Measurements from ENCODE around the gene KIF21B. TPM values are rescaled to one million over a fixed set of nuclear protein-coding genes. Genes with fewer than 3 reads are reported as not detected.
A peak's percentile ranks its signal among the peaks of the same experiment; 100 is the strongest.

The KIF21B gene
- total RNA-seq, 1 donor from 2014 or later: 2.6 TPM

DNA sequence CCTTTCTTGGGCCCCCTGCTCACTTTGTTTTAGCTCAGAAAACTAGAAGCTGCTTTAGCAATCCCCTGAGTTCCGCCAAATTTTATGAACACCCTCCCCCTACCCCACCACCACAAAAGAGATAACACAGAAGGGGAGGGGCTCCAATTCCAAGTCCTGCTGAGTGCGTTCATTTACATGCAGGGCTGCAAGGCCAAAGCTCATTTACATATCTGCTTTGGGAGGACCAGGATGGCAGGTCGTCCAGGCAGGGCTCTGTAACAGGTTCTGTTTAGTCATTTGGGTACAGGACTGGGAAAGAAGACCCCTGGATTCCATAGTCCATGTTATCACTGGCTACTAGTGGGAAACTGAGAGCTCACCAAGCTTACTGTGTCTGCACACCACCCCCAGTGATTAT is 35.9 kb upstream of the KIF21B start:
- peaks cover 43% of the 10 kb centered on the region for H3K4me1 Mint-ChIP-seq (ENCODE audit: low read depth)

DNA sequence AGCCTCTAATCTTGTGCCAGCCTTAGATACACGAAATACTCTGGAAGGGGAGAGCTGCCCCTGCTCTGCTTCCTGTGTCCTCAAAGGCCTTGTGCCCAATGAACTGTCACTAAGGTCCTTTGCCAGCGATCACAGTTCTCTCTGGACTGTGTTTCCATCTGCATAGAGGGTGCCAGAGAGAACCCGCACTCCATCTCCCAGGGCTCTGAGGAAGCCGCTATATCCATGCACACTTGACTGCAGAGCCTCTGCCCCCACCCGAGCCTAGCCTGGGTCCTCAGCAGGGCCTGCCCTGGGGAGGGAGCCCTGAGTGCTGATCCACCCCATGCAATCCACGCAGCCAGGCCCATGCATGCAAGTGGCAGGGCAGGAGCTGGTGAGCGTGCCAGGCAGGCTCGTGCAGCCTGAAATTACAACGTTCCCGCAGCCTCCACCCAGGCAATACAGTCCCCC is 30.6 kb upstream of the KIF21B start:
- Mint-ChIP-seq H3K27me3 (ENCODE audit: low read depth) (peaks cover 9% of the 10 kb centered on the region), H3K36me3 (ENCODE audit: low read depth) (no peaks in the 10 kb centered on the region), H3K4me3 (ENCODE audit: unreplicated experiment) (no peak overlapping the region), H3K27ac (ENCODE audit: unreplicated experiment) (peak overlapping the region; percentile 4), H3K9me3 (ENCODE audit: low read depth) (no peaks in the 10 kb centered on the region), H3K4me1 (ENCODE audit: low read depth) (peaks cover 53% of the 10 kb centered on the region)
- no peak for DNase-seq (ENCODE audit: low spot score)
- TF ChIP-seq, protein P1, sequence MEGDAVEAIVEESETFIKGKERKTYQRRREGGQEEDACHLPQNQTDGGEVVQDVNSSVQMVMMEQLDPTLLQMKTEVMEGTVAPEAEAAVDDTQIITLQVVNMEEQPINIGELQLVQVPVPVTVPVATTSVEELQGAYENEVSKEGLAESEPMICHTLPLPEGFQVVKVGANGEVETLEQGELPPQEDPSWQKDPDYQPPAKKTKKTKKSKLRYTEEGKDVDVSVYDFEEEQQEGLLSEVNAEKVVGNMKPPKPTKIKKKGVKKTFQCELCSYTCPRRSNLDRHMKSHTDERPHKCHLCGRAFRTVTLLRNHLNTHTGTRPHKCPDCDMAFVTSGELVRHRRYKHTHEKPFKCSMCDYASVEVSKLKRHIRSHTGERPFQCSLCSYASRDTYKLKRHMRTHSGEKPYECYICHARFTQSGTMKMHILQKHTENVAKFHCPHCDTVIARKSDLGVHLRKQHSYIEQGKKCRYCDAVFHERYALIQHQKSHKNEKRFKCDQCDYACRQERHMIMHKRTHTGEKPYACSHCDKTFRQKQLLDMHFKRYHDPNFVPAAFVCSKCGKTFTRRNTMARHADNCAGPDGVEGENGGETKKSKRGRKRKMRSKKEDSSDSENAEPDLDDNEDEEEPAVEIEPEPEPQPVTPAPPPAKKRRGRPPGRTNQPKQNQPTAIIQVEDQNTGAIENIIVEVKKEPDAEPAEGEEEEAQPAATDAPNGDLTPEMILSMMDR (IDR thresholded peaks at IDR 0.05): no peak

More for the DNA sequence above, 35.9 kb upstream of the KIF21B start:
- Mint-ChIP-seq H3K27ac (ENCODE audit: unreplicated experiment) (no peak overlapping the region), H3K27me3 (ENCODE audit: low read depth) (peaks cover 9% of the 10 kb centered on the region), H3K4me3 (ENCODE audit: unreplicated experiment) (no peak overlapping the region), H3K9me3 (ENCODE audit: low read depth) (no peaks in the 10 kb centered on the region), H3K36me3 (ENCODE audit: low read depth) (no peaks in the 10 kb centered on the region)
- TF ChIP-seq, protein P1 (IDR thresholded peaks at IDR 0.05): no peak
- DNase-seq (ENCODE audit: low spot score): no peak

DNA sequence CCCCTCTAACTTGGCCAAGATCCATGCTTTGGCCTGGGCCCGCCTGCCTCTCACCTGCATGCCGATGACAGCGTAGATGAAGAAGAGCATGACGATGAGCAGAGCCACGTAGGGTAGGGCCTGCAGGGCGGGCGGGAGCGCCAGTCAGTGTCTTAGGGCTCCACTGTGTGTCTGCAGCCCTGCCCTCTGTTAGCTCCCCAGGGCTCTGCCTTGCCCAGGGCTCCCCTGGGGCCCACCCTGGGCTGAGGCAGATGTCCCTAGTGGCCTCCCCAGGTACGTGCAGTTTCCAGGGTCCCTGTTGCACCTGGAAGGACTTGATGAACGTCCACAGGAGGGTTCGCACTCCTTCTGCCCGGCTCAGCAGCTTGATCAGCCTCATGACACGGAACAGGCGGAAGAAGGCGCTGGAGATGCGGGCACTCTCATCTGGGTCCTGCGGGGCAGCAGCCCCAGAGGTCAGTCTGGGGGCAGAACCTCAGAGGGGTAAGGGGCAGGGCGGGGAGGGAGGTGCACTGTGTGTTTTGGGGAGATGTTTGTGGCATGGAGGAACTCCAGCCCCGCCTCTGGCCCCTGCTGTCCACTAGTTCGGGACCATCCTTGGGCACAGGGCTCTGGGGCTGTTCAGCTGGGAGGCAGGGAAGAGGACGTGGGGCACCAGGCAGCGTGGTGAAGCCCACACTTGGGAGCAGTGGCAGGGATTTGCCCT is 29.8 kb upstream of the KIF21B start:
- DNase-seq (ENCODE audit: low spot score): no peak
- TF ChIP-seq, protein P1 (IDR thresholded peaks at IDR 0.05): no peak

DNA sequence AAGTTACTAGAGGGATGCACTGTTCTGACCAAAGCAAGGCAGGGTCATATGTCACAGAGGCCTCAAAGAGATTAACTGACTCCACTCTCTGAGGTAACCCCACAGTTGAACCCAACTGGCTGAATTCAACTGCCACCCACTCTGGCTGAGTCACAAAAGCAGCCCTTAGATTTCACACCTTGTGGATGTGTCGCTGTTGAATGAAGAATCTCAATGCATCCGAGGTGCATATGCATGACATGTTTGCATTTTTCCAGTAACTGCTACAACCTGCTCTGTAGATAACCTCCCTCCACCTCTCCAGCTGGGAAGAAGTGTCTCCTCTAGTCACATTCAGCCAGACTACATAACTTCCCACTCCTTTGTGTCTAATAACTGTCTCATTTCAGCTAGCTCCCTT is 27.9 kb upstream of the KIF21B start:
- H3K4me1 Mint-ChIP-seq (ENCODE audit: low read depth): peaks cover 43% of the 10 kb centered on the region
- peaks cover 12% of the 10 kb centered on the region for H3K27me3 Mint-ChIP-seq (ENCODE audit: low read depth)
- no peak overlapping the region for H3K4me3 Mint-ChIP-seq (ENCODE audit: unreplicated experiment)
- TF ChIP-seq, protein P1 (IDR thresholded peaks at IDR 0.05): no peak
- H3K27ac Mint-ChIP-seq (ENCODE audit: unreplicated experiment): no peak overlapping the region
- no peaks in the 10 kb centered on the region for H3K36me3 Mint-ChIP-seq (ENCODE audit: low read depth)
- DNase-seq (ENCODE audit: low spot score): no peak
- H3K9me3 Mint-ChIP-seq (ENCODE audit: low read depth): no peaks in the 10 kb centered on the region

More for the DNA sequence above, 29.8 kb upstream of the KIF21B start:
- H3K36me3 Mint-ChIP-seq (ENCODE audit: low read depth): no peaks in the 10 kb centered on the region
- H3K9me3 Mint-ChIP-seq (ENCODE audit: low read depth): no peaks in the 10 kb centered on the region
- peaks cover 12% of the 10 kb centered on the region for H3K27me3 Mint-ChIP-seq (ENCODE audit: low read depth)
- no peak overlapping the region for H3K4me3 Mint-ChIP-seq (ENCODE audit: unreplicated experiment)
- no peak overlapping the region for H3K27ac Mint-ChIP-seq (ENCODE audit: unreplicated experiment)
- H3K4me1 Mint-ChIP-seq (ENCODE audit: low read depth): peaks cover 53% of the 10 kb centered on the region

DNA sequence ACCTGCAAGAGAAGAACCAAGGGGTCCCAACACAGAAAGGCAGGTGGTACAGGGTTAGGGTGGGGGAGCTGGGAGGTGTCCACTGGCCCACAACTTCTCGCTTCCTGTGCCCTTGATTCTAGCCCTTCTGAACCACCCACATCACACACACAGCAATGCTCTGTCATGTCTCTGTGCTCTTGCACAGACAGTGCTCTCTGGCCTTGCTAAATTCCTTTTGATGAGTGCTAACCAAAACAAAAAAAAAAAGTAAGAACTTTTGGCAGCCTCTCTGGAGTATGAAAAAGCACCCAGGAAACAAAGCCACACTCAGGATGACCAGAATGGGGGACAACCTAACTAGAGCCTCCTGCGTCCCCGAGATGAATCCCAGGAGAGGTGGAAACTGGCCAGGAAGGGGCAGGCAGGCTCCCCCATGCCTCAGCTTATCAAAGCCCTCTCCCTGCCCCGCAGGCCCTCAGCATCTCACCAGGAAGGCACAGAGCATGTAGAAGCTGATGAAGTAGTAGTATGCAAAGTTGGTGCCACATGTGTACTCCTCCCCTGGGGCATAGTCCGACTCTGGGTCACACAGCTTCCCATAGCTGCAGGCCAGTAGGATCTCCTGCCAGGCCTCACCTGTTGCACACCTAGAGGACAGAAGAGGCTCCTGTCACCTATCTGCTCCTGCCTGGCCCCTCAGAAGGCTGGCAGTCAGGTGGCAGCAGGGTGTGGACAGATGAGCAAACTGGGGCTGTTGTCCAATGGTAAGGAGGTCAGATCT is 27.2 kb upstream of the KIF21B start:
- no peaks in the 10 kb centered on the region for H3K9me3 Mint-ChIP-seq (ENCODE audit: low read depth)
- H3K27ac Mint-ChIP-seq (ENCODE audit: unreplicated experiment): no peak overlapping the region
- no peak for DNase-seq (ENCODE audit: low spot score)
- H3K4me1 Mint-ChIP-seq (ENCODE audit: low read depth): peaks cover 36% of the 10 kb centered on the region
- H3K4me3 Mint-ChIP-seq (ENCODE audit: unreplicated experiment): no peak overlapping the region
- TF ChIP-seq, protein P1 (IDR thresholded peaks at IDR 0.05): no peak
- H3K36me3 Mint-ChIP-seq (ENCODE audit: low read depth): no peaks in the 10 kb centered on the region
- peaks cover 12% of the 10 kb centered on the region for H3K27me3 Mint-ChIP-seq (ENCODE audit: low read depth)

Data from chondrocyte (in vitro differentiated cells).